Non-pigmented ciliary epithelial cell (primary cell): ENCODE results near the gene UGT2B28.
"Not testable (repeated sequence)": the region's sequence is repeated elsewhere in the genome, so short reads cannot be mapped to it uniquely, and the experiment has no call there.

Source experiments
- DNase-seq: peaks from one replicate; pipeline ENCODE4 v3.0.0-alpha.2; 2010; ENCODE audit warnings: low read depth

The UGT2B28 gene

DNA sequence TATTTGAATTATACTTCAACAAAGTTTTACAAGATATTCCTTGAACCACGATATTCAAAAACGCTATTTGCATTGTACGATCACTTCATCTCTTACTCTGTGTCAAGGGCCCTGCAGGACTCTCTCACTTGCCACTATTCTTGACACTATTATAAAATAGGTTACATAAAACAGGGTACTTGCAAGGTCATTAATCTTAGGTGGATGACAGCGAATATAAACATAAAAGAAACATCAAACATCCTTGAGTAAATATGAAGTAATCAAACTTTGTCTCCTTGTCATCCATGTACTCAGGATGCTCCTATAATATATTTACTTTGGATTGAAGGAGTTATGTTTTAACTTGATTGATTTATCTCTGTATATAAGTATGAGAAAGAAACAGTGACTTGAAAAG, at the start of gene UGT2B28:
UGT2B28 (plus strand) TSS at position 395 of the 400 bp plus-strand sequence. CDS start 26 bp downstream, outside the sequence.
- not testable (repeated sequence) for DNase-seq

DNA sequence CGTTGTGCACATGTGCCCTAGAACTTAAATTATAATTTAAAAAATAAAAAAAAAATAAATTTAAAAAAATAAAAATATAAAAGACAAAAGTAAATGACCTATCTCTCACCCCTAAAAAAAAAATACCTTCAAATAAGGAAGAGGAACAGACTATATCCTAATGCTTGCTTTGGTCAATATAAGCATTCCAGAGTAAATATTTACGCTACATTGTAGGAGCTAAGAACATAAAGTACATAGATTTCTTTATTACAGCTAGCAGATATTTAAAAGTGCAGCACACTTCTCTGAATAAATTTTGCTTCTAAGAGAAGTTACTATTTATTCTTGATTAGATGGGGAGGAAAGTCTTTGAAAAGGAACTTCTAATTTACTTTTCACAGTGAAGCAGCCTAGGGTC, 41.2 kb upstream of the UGT2B28 start:
- no peak for DNase-seq

GRCh38 chr4:69239557-69240168, 40.6 kb upstream of the UGT2B28 start:
- no peak for DNase-seq

DNA sequence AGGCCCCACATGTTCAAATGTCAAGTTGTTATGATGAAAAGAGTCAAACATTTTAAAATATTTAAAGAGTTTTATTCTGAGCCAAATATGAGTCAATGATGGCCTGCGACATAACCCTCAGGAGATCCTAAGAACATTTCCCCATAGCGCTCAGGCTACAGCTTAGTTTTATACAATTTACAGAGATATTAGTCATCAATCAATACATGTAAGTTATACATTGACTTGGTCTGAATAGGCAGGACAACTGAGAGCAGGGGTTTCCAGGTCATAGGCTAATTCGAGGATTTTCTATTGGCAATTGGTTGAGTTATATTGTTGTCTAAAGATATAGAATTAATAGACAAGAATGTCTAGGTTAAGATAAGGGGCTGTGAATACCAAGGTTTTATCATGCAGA, 39.5 kb upstream of the UGT2B28 start:
- DNase-seq: not testable (repeated sequence)

GRCh38 chr4:69241746-69242145, 38.5 kb upstream of the UGT2B28 start:
- not testable (repeated sequence) for DNase-seq

DNA sequence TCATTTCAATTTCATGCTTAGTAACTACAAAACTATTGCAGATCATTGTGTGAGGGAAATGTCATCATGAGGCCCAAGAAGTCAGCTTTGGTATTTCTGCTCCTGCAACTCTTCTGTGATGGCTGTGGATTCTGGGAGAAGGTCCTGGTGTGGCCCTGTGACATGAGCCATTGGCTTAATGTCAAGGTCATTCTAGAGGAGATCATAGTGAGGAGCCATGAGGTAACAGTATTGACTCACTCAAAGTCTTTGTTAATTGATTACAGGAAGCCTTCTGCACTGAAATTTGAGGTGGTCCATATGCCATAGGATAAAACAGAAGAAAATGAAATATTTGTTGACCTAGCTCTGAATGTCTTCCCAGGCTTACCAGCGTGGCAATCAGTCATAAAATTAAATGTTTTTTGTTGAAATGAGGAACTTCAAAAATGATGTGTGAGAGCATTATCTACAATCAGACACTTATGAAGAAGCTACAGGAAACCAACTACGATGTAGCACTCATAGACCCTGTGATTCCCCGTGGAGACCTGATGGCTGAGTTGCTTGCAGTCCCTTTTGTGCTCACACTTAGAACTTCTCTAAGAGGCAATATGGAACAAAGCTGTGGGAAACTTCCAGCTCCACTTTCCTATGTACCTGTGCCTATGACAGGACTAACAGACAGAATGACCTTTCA, 37.6 kb upstream of the UGT2B28 start:
- DNase-seq: not testable (repeated sequence)

DNA sequence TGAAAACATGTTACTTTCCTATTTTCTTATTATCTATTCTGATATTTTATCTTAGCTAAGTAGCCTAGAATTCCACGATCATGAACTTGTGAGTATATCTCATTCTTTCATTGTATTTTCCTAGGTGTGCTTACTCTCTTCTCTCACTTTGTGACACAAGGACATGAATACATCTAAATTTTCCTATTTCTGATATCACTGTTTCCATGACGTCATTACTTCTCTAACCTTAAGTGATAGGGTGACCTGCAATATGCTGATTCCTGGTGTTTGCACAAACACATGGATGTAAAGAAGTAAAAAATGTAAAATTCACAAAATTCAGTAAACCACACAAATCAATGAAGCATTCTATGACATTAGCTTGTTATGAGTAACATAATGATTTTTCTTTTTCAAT, 29.4 kb upstream of the UGT2B28 start:
- DNase-seq: not testable (repeated sequence)

DNA sequence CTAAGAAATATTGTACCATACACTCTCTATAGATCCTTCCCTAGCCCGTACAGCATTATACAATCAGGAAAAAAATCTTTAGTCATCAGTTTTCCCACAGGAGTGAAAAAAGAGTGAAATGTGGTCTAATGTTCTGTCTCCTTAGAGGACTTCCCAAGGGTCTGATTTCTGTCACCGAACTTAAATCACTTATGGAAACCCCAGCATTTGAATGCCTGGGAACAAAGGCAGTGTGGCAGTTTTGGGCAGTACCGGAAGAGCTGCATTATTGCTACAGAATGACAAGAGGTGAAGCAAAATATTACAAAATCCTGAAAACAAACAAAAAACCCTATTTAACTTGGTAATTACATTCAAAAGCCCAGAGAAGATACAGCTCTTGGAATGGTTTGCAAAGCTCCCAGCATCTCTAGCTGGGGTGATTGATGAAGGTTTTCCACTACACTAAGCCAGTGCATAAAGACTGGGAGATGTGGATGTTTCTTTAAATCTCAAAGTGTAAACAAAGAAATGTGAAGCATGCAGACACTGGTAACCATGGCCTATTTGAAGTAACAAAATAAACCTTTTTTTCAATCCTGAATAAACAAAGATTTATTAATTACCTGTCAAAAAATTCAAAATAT, 27.0 kb upstream of the UGT2B28 start:
- not testable (repeated sequence) for DNase-seq

- DNase-seq: not testable (repeated sequence)
Measured at GRCh38 chr4:69268612-69269011, 11.7 kb upstream of the UGT2B28 start.

- DNase-seq: not testable (repeated sequence)
Measured at GRCh38 chr4:69296356-69296755, 16.1 kb downstream of the UGT2B28 start.

DNA sequence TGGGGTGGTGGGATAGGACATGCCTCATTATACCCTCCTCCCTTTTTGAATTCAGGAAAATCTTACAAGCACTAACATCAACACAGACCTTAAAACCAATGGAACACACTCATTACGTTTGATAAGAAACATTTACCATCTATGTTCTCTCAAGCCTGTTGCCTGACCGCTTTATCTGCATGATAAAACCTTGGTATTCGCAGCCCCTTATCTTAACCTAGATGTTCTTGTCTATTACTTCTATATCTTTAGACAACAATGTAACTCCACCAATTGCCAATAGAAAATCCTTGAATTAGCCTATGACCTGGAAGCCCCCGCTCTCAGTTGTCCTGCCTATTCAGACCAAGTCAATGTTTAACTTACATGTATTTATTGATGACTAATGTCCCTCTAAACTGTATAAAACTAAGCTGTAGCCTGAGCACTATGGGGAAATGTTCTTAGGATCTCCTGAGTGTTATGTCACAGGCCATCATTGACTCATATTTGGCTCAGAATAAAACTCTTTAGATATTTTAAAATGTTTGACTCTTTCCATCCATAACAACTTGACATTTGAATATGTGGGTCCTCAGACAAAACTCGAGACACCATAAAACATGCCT, 28.3 kb downstream of the UGT2B28 start:
- not testable (repeated sequence) for DNase-seq

- DNase-seq: not testable (repeated sequence)
Measured at GRCh38 chr4:69309549-69310076, 29.3 kb downstream of the UGT2B28 start.

DNA sequence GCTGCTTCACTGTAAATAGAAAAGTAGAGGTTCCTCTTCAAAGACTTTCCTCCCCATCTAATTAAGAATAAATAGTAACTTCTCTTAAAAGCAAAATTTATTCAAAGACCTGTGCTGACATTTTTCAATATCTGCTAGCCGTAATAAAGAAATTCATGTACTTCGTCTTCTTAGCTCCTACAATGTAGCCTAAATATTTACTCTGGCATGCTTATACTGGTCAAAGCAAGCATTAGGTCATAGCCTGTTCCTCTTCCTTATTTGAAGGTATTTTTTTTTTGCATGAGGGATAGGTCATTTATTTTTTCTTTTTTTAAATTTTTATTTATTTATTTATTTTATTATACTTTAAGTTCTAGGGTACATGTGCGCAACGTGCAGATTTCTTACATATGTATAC, 30.0 kb downstream of the UGT2B28 start:
- not testable (repeated sequence) for DNase-seq

DNA sequence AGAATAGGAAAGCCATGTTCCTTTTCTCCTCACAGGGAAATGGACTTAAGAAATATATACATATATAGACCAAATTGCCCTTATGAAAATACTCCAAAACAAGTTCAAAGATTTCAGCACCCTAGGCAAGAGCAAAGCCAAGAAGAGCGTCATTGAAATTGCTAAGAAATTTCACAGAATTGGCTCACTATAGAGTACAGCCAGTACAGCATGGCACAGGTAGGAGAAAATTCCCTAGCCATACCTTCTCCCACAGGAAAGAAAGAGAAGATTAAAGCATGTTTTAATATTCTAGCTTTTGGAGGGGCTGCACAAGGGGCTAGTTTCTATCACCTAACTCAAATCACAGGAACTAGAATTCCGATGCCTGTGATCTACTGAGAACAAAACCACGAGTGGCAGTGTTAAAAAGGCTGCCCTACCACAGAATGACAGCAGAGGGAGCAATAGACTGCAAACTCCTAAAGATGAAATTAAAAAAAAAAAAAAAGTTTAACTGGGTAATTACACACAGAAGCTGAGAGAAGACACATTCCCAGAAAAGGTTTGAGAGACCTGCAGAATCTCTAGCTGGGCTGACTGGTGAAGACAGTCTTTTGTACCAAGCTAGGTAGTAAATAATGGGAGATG, 37.5 kb downstream of the UGT2B28 start:
- DNase-seq: peak; percentile 1

DNA sequence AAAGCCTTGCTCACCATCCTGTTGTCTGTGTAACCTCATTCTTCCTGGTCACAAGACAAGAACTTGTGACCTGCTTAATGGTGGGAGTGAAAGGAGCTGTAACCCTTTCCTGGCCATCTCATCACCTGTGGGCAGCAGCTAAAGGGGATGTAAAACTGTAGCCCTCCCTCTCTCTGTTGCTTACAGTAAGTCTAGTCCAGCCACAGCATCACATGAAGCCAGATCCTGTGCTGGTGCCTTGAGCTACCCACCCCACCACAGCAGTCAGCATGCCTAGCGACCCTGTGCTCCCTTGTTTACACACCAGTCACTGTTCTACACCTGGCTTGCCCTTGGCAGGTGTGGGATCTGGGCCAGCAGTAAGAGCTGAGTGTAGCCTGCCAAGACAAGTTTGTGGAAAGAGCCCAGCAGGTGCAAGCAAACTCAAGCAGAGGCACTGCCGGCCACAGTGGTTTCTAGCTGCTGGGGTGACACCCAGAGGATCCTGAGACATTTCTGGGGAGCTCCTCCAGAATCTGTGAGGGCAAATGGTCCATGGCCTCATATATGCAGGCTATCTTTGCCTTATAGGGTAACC, 41.0 kb downstream of the UGT2B28 start:
- no peak for DNase-seq

- peak; percentile 35 for DNase-seq
Measured at GRCh38 chr4:69322055-69322454, 41.8 kb downstream of the UGT2B28 start.

GRCh38 chr4:69323284-69323683, 43.0 kb downstream of the UGT2B28 start:
- no peak for DNase-seq

GRCh38 chr4:69330345-69331047, 50.2 kb downstream of the UGT2B28 start:
- no peak for DNase-seq

DNA sequence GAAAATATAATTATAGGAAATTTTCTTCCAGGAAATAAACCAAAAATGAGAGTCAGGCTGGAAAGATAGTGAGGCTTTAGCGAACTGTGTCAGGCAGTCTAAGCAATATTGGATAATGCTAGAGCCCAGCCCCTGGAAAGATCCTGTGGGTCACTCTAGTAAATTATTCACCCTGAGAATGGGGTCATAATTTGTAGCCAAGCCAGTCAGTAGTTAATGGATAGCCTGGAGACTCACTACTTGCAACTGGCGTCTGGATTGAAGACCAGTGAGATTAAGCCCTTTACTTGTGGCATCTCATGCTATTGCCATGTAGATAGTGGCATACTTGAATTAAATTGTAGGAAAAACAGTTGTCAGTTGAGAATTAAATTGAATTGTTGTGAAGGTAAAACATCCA, 51.0 kb downstream of the UGT2B28 start:
- not testable (repeated sequence) for DNase-seq

DNA sequence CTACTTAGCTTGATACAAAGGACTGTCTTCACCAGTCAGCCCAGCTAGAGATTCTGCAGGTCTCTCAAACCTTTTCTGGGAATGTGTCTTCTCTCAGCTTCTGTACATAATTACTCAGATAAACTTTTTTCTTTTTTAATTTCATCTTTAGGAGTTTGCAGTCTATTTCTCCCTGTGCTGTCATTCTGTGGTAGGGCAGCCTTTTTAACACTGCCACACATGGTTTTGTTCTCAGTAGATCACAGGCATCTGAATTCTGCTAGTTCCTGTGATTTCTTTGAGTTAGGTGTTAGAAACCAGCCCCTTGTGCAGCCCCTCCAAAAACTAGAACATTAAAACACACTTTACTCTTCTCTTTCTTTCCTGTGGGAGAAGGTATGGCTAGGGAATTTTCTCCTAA, 55.2 kb downstream of the UGT2B28 start:
- DNase-seq: not testable (repeated sequence)

DNA sequence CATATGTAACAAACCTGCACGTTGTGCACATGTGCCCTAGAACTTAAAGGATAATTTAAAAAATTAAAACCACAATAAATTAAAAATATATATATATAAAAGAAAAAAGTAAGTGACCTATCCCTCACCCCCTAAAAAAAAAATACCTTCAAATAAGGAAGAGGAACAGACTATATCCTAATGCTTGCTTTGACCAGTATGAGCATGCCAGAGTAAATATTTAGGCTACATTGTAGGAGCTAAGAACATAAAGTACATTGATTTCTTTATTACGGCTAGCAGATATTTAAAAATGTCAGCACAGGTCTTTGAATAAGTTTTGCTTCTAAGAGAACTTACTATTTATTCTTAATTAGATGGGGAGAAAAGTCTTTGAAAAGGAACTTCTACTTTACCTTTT, 62.8 kb downstream of the UGT2B28 start:
- DNase-seq: not testable (repeated sequence)
